Measurements from ENCODE around the gene SLCO3A1. TPM values are rescaled to one million over a fixed set of nuclear protein-coding genes. Genes with fewer than 3 reads are reported as not detected.

The SLCO3A1 gene
- total RNA-seq, 4 donors from 2014 or later: 12.1 to 22.3 (median 13.5) TPM

DNA sequence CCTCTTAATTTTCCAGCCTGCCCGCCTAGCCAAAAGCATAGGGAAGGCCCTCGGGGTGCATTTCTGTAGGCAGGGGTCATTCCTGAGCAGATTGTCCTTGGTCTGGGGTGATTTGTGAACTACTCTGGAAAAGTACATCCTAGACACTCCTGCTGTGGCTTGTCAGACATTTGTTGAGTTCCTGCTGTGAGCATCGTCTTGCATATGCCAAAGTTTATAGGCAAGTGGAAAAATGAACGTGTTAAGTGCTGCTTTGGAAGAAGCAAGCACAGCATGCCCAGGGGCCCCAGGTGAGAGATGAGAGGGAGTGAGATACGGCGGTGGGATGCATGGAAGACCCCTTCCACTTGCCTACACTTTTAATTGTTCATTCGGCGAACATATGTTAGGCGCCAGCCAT lies 302.4 kb downstream of the SLCO3A1 start:
- TF ChIP-seq, protein P1, sequence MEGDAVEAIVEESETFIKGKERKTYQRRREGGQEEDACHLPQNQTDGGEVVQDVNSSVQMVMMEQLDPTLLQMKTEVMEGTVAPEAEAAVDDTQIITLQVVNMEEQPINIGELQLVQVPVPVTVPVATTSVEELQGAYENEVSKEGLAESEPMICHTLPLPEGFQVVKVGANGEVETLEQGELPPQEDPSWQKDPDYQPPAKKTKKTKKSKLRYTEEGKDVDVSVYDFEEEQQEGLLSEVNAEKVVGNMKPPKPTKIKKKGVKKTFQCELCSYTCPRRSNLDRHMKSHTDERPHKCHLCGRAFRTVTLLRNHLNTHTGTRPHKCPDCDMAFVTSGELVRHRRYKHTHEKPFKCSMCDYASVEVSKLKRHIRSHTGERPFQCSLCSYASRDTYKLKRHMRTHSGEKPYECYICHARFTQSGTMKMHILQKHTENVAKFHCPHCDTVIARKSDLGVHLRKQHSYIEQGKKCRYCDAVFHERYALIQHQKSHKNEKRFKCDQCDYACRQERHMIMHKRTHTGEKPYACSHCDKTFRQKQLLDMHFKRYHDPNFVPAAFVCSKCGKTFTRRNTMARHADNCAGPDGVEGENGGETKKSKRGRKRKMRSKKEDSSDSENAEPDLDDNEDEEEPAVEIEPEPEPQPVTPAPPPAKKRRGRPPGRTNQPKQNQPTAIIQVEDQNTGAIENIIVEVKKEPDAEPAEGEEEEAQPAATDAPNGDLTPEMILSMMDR (IDR thresholded peaks at IDR 0.05; ENCODE audit: low read depth): no peak

DNA sequence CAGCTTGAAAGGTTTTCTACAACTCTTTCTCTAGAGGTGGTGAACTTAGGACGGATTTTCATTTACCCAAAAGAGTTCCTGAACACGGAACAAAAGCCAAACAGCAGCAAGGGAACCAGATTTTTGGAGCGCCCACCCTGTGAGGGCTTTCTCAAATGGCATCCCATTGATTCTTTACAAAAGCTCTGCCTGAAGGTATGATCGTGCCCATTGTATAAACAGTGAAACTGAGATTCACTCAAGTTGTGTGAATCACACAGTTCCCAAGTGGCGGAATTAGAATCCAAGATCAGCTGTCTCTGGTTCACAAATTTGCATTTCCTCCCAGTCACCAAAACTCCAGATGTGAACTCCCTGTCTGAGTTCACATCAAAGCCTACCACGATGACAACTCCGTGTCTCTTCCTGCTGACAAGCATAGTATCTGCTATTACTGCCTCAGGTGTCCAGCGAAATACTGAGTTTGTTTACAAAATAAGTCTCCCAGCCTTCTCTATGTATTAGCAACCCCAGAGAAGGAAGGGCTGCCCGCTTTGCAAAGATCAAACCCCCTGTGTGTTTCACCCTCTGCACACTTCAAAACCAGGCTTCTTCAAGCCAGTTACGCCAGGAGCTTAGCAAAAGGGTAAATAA lies 304.3 kb downstream of the SLCO3A1 start:
- TF ChIP-seq, protein P1 (IDR thresholded peaks at IDR 0.05; ENCODE audit: low read depth): no peak

DNA sequence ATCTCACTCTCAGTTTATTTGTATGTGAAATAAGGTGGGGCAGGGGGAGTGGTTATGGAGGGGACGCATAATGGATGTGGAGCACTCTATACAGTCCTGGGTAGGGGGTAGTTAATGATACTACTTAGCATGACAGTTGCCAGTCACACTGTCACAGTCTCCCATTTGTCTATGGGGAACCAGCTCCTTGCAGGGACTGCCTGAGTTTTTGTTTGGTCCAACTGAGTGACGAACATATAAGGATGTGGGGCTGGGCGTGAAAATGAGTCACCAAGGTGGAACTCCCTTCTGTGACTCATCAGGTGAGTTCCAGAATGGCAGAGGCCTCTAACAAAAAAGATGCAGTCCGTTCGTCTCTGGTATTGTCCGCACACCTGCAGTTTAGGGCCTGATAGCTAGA lies 304.9 kb downstream of the SLCO3A1 start:
- TF ChIP-seq, protein P1 (IDR thresholded peaks at IDR 0.05; ENCODE audit: low read depth): no peak

DNA sequence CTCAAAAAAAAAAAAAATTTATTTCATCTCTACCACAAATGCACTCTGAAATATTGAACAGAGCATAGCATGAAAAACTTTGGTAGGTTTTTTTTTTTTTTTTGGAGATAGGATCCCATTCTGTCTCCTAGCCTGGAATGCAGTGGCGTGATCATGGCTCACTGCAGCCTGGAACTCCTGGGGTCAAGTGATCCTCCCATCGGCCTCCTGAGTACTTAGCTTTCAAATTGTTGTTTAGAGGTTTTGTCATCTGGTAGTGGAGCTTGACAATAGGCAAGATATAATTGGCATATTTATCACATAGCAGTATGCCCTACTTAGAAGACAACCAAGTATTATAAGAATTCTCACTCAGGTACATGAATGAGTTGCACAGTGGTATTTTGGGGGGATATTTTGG lies 306.0 kb downstream of the SLCO3A1 start:
- TF ChIP-seq, protein P1 (IDR thresholded peaks at IDR 0.05; ENCODE audit: low read depth): no peak

- TF ChIP-seq, protein P1 (IDR thresholded peaks at IDR 0.05; ENCODE audit: low read depth): no peak
Measured at GRCh38 chr15:92159906-92160841, 306.7 kb downstream of the SLCO3A1 start.

- TF ChIP-seq, protein P1 (IDR thresholded peaks at IDR 0.05; ENCODE audit: low read depth): no peak
Measured at GRCh38 chr15:92161039-92161670, 307.6 kb downstream of the SLCO3A1 start.

GRCh38 chr15:92162657-92163056 lies 309.1 kb downstream of the SLCO3A1 start:
- TF ChIP-seq, protein P1 (IDR thresholded peaks at IDR 0.05; ENCODE audit: low read depth): no peak

Data from subcutaneous adipose tissue (tissue), 4 donors.